IMR-90 (cell line): ENCODE results near the gene AKR1C4. TPM values are rescaled to one million over a fixed set of nuclear protein-coding genes. Genes with fewer than 3 reads are reported as not detected.

Experiments used
- ATAC-seq: fragments of 200-7000 bp; cut with Tn5 transposase; 2 replicates; pipeline ENCODE4 v1.9.1; 2020; ENCODE audit warnings: low read depth, mild to moderate bottlenecking, moderate library complexity
- BruUV-seq: library from RNA; stranded (reverse); fragments of 400-500 nt; replicated peaks from 2 replicates; lab custom pipeline; 2021; lab: Mats Ljungman, UMichigan
- CTCF ChIA-PET: fragments of 300-600 bp; formaldehyde crosslinking; extraction: SDS; loops from one replicate; lab custom pipeline; 2021; ENCODE audit warnings: antibody characterized with exemption; lab: Yijun Ruan, JAX
- POLR2A ChIA-PET: fragments of 300-600 bp; sonication (Branson Sonifier 250); formaldehyde crosslinking; loops from one replicate; lab custom pipeline; 2022; ENCODE audit warnings: antibody characterized with exemption; ENCODE audit not compliant: unreplicated experiment; lab: Charles Lee
- DNase-seq: peaks from one replicate; pipeline ENCODE4 v3.0.0; 2013
- H2AFZ ChIP-seq: replicated peaks from 2 replicates; pipeline ENCODE3; 2013; ENCODE audit warnings: low read length, mild to moderate bottlenecking; ENCODE audit not compliant: poor library complexity
- H2AK5ac ChIP-seq: 2 replicates; pipeline ENCODE4 v1.6.1; 2013; ENCODE audit warnings: low read depth, low read length, inconsistent platforms
- H2AK9ac ChIP-seq: replicated peaks from 2 replicates; pipeline ENCODE3; 2013; ENCODE audit warnings: mild to moderate bottlenecking, low read depth, low read length, moderate library complexity; ENCODE audit not compliant: poor library complexity
- H2BK120ac ChIP-seq: 2 replicates; pipeline ENCODE4 v1.6.1; 2013; ENCODE audit warnings: low read depth, low read length, inconsistent platforms
- H2BK15ac ChIP-seq: 3 replicates; pipeline ENCODE4 v1.6.1; 2013; ENCODE audit warnings: low read depth, low read length, inconsistent platforms
- H2BK20ac ChIP-seq: 2 replicates; pipeline ENCODE4 v1.6.1; 2013; ENCODE audit warnings: low read depth, mild to moderate bottlenecking, inconsistent platforms, low read length, moderate library complexity
- H2BK5ac ChIP-seq: 2 replicates; pipeline ENCODE4 v1.6.1; 2013; ENCODE audit warnings: mild to moderate bottlenecking, low read depth, low read length, inconsistent platforms; ENCODE audit not compliant: poor library complexity, severe bottlenecking
- H3K14ac ChIP-seq: replicated peaks from 2 replicates; pipeline ENCODE4 v1.6.1; 2013; ENCODE audit warnings: low read depth, low read length, inconsistent platforms
- H3K18ac ChIP-seq: 2 replicates; pipeline ENCODE4 v1.6.1; 2013; ENCODE audit warnings: low read depth, low read length, control low read depth
- H3K23ac ChIP-seq: 2 replicates; pipeline ENCODE4 v1.6.1; 2013; ENCODE audit warnings: low read depth, low read length, inconsistent platforms
- H3K27ac ChIP-seq: 2 replicates; pipeline ENCODE4 v1.5.1; 2013; ENCODE audit warnings: mild to moderate bottlenecking, control low read depth, low read length; ENCODE audit not compliant: insufficient read depth
- H3K27me3 ChIP-seq: 2 replicates; pipeline ENCODE4 v1.6.1; 2013; ENCODE audit warnings: low read length; ENCODE audit not compliant: control insufficient read depth, insufficient read depth
- H3K36me3 ChIP-seq: 2 replicates; pipeline ENCODE4 v1.6.1; 2013; ENCODE audit warnings: low read length, mixed read lengths; ENCODE audit not compliant: control insufficient read depth, insufficient read depth
- H3K4ac ChIP-seq: 2 replicates; pipeline ENCODE4 v1.6.1; 2013; ENCODE audit warnings: low read depth, low read length, inconsistent platforms
- H3K4me1 ChIP-seq: 2 replicates; pipeline ENCODE4 v1.6.1; 2013; ENCODE audit warnings: low read length, mixed read lengths; ENCODE audit not compliant: control insufficient read depth, insufficient read depth
- H3K4me2 ChIP-seq: 2 replicates; pipeline ENCODE4 v1.6.1; 2013; ENCODE audit warnings: low read depth, mild to moderate bottlenecking, control low read depth, low read length, moderate library complexity
- H3K4me3 ChIP-seq: 2 replicates; pipeline ENCODE4 v1.5.1; 2013; ENCODE audit warnings: low read depth, mild to moderate bottlenecking, control low read depth, low read length, moderate library complexity; ENCODE audit not compliant: insufficient read depth
- H3K56ac ChIP-seq: 2 replicates; pipeline ENCODE4 v1.6.1; 2013; ENCODE audit warnings: low read length, inconsistent platforms; ENCODE audit not compliant: insufficient read depth; ENCODE audit errors: extremely low read depth
- H3K79me1 ChIP-seq, 2 experiments: 2 replicates each; pipeline ENCODE4 v1.6.1; 2013; ENCODE audit warnings: low read length in 2 of 2, inconsistent platforms in 1 of 2, low read depth in 1 of 2
- H3K9ac ChIP-seq: 2 replicates; pipeline ENCODE4 v1.6.1; 2013; ENCODE audit warnings: low read depth, low read length, control low read depth
- H3K9me1 ChIP-seq: 2 replicates; pipeline ENCODE4 v1.6.1; 2013; ENCODE audit warnings: low read length, inconsistent platforms; ENCODE audit not compliant: insufficient read depth
- H3K9me3 ChIP-seq: 2 replicates; pipeline ENCODE4 v1.6.1; 2013; ENCODE audit warnings: low read length; ENCODE audit not compliant: control insufficient read depth, insufficient read depth
- H4K20me1 ChIP-seq: 2 replicates; pipeline ENCODE4 v1.6.1; 2013; ENCODE audit warnings: low read length, inconsistent platforms; ENCODE audit not compliant: insufficient read depth
- H4K5ac ChIP-seq: 2 replicates; pipeline ENCODE4 v1.6.1; 2013; ENCODE audit warnings: mild to moderate bottlenecking, low read depth, low read length, control low read depth
- H4K8ac ChIP-seq, 2 experiments: 2 replicates each; pipeline ENCODE4 v1.6.1; 2013; ENCODE audit warnings: low read depth in 2 of 2, low read length in 2 of 2, control low read depth in 1 of 2, inconsistent platforms in 1 of 2
- H4K91ac ChIP-seq: 2 replicates; pipeline ENCODE4 v1.6.1; 2013; ENCODE audit warnings: low read depth, low read length, inconsistent platforms; ENCODE audit not compliant: insufficient read depth
- BHLHE40 ChIP-seq: fragments of 150-350 bp; IDR thresholded peaks from 2 replicates; pipeline ENCODE4 v1.6.1; 2016; ENCODE audit warnings: mild to moderate bottlenecking, low read depth, low read length
- CEBPB ChIP-seq: IDR thresholded peaks from 2 replicates; pipeline ENCODE4 v1.6.1; 2012; ENCODE audit warnings: low read depth, low read length, improper control_type of control experiment
- CHD1 ChIP-seq: IDR thresholded peaks from 2 replicates; pipeline ENCODE4 v1.6.1; 2012; ENCODE audit warnings: low read depth, low read length, improper control_type of control experiment
- ELK1 ChIP-seq: fragments of 150-350 bp; IDR thresholded peaks from 2 replicates; pipeline ENCODE4 v1.6.1; 2016; ENCODE audit warnings: low read depth, mild to moderate bottlenecking, low read length, moderate library complexity, borderline replicate concordance
- FOS ChIP-seq: fragments of 150-350 bp; IDR thresholded peaks from 2 replicates; pipeline ENCODE4 v1.6.1; 2016; ENCODE audit warnings: low read depth, low read length
- MAFK ChIP-seq: IDR thresholded peaks from 2 replicates; pipeline ENCODE4 v1.6.1; 2012; ENCODE audit warnings: low read depth, low read length, improper control_type of control experiment
- MAZ ChIP-seq: IDR thresholded peaks from 2 replicates; pipeline ENCODE4 v1.6.1; 2012; ENCODE audit warnings: low read depth, mild to moderate bottlenecking, low read length, improper control_type of control experiment, moderate library complexity, borderline replicate concordance
- MXI1 ChIP-seq: IDR thresholded peaks from 2 replicates; pipeline ENCODE4 v1.6.1; 2012; ENCODE audit warnings: low read depth, mild to moderate bottlenecking, low read length, moderate library complexity, borderline replicate concordance
- NFE2L2 ChIP-seq: fragments of 150-350 bp; IDR thresholded peaks from 2 replicates; pipeline ENCODE4 v1.6.1; 2016; ENCODE audit warnings: low read depth, mild to moderate bottlenecking, low read length
- POLR2A ChIP-seq: IDR thresholded peaks from 2 replicates; pipeline ENCODE4 v1.6.1; 2012; ENCODE audit warnings: mild to moderate bottlenecking, low read depth, low read length
- RAD21 ChIP-seq: IDR thresholded peaks from 2 replicates; pipeline ENCODE4 v1.6.1; 2012; ENCODE audit warnings: low read length, improper control_type of control experiment
- RCOR1 ChIP-seq: IDR thresholded peaks from 2 replicates; pipeline ENCODE4 v1.6.1; 2012; ENCODE audit warnings: mild to moderate bottlenecking, low read length, improper control_type of control experiment; ENCODE audit not compliant: insufficient replicate concordance
- RFX5 ChIP-seq: IDR thresholded peaks from 2 replicates; pipeline ENCODE4 v1.8.0; 2012; ENCODE audit warnings: low read depth, mild to moderate bottlenecking, low read length, moderate library complexity
- SMC3 ChIP-seq: fragments of 150-350 bp; IDR thresholded peaks from 2 replicates; pipeline ENCODE4 v1.6.1; 2016; ENCODE audit warnings: low read depth, mild to moderate bottlenecking, antibody characterized with exemption, low read length, moderate library complexity
- WGBS, 2 experiments: methylation state at CpG; one replicate each; pipeline versions ENCODE4 v1.1.5 to v1.1.7; 2013; ENCODE audit warnings: missing lambda C conversion rate in 2 of 2; ENCODE audit not compliant: insufficient read length in 1 of 2; ENCODE audit errors: extremely low coverage in 2 of 2; 5-methylcytosine and 5-hydroxymethylcytosine counted together
- dilution Hi-C: fragments of 300-500 bp; cut with HindIII; formaldehyde crosslinking; loops from one replicate; pipeline ENCODE4 v1.14.3; 2018; ENCODE audit warnings: low sequenced_read_pairs; ENCODE audit not compliant: unreplicated experiment
- in situ Hi-C: fragments of 300-500 bp; cut with MboI; formaldehyde crosslinking; loops from 3 replicates; pipeline ENCODE4 v1.14.3; 2019; ENCODE audit warnings: low sequenced_read_pairs, inconsistent platforms, mixed read lengths
- intact Hi-C: fragments of 100-400 bp; cut with micrococcal nuclease; formaldehyde crosslinking; loops from 2 replicates; pipeline ENCODE4 v1.10.0; 2022
- polyA plus RNA-seq, 3 experiments: library from polyadenylated mRNA; depleted of rRNA; stranded (reverse); fragments of >200 nt; gene quantifications; 2 replicates each; pipeline ENCODE4 v1.2.3, GENCODE V29; 2012; ENCODE audit warnings: low replicate concordance in 1 of 3
- total RNA-seq: library from RNA; depleted of rRNA; stranded (reverse); fragments of >200 nt; gene quantifications from 2 replicates; pipeline ENCODE4 v1.2.3, GENCODE V29; 2012
- TF ChIP-seq, protein P1 (sequence below): conservative IDR thresholded peaks from 2 replicates; pipeline ENCODE4 v1.5.1; 2012; ENCODE audit warnings: mild to moderate bottlenecking, low read depth, low read length, improper control_type of control experiment
- TF ChIP-seq, protein P2 (sequence below): fragments of 150-350 bp; IDR thresholded peaks from 2 replicates; pipeline ENCODE4 v1.6.1; 2017; ENCODE audit warnings: mild to moderate bottlenecking, antibody characterized with exemption, low read length, low read depth

Gene AKR1C4
- total and polyA plus RNA-seq, 2 of the 4 experiments (the other 2 are of a cell fraction), result not detected

DNA sequence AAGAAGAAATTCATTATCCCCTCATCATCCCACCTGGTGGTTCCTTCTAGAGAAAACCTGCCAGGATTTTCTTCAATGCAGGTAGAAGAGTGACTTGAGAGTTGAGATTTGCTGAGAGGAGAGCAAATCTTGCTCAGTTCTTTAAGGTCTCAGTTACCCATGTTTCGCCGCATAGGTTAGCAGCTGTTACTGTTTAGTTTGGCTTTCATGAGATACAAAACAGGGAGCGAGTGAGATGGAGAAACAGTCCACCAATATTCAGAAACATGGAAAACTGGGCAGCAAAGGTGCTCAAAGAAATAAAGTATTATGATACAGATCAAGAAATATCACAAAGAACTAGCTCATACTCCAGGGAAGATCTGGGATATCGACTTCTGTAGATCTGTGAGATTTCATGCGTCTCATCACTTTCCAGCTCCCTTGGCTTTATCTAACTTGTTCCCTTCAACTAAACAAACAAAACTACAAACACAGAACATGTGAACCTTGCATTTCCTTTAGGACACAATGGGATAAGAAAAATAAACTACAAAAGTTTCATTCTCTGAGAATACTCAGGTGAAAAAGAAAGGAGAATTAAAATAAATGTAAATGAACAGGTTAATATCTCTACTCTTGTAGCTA is 63.4 kb downstream of the AKR1C4 start:
- H4K8ac ChIP-seq, result no peak overlapping the region
- no peak overlapping the region for H3K27ac ChIP-seq
- no peak overlapping the region for H2AK5ac ChIP-seq
- H3K18ac ChIP-seq, result no peak overlapping the region
- H4K20me1 ChIP-seq, result no peaks in the 10 kb centered on the region
- TF ChIP-seq, protein P1, sequence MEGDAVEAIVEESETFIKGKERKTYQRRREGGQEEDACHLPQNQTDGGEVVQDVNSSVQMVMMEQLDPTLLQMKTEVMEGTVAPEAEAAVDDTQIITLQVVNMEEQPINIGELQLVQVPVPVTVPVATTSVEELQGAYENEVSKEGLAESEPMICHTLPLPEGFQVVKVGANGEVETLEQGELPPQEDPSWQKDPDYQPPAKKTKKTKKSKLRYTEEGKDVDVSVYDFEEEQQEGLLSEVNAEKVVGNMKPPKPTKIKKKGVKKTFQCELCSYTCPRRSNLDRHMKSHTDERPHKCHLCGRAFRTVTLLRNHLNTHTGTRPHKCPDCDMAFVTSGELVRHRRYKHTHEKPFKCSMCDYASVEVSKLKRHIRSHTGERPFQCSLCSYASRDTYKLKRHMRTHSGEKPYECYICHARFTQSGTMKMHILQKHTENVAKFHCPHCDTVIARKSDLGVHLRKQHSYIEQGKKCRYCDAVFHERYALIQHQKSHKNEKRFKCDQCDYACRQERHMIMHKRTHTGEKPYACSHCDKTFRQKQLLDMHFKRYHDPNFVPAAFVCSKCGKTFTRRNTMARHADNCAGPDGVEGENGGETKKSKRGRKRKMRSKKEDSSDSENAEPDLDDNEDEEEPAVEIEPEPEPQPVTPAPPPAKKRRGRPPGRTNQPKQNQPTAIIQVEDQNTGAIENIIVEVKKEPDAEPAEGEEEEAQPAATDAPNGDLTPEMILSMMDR, result no peak
- TF ChIP-seq BHLHE40, result no peak
- no peak for TF ChIP-seq RCOR1
- no peak for TF ChIP-seq NFE2L2
- TF ChIP-seq CHD1, result no peak
- no peak for TF ChIP-seq RFX5
- TF ChIP-seq, protein P2, sequence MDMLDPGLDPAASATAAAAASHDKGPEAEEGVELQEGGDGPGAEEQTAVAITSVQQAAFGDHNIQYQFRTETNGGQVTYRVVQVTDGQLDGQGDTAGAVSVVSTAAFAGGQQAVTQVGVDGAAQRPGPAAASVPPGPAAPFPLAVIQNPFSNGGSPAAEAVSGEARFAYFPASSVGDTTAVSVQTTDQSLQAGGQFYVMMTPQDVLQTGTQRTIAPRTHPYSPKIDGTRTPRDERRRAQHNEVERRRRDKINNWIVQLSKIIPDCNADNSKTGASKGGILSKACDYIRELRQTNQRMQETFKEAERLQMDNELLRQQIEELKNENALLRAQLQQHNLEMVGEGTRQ, result no peak
- TF ChIP-seq FOS, result no peak
- TF ChIP-seq ELK1, result no peak
- TF ChIP-seq MAFK, result no peak
- no peak for TF ChIP-seq RAD21
- TF ChIP-seq CEBPB, result no peak
- TF ChIP-seq MXI1, result no peak
- TF ChIP-seq MAZ, result no peak
- no peak for TF ChIP-seq POLR2A
- TF ChIP-seq SMC3, result no peak
- no peak overlapping the region for H3K4me3 ChIP-seq
- H2BK20ac ChIP-seq, result no peak overlapping the region
- H3K23ac ChIP-seq, result no peak overlapping the region
- no peaks in the 10 kb centered on the region for H3K9me1 ChIP-seq
- DNase-seq (no peak), ATAC-seq (no peak)
- H4K5ac ChIP-seq, result no peak overlapping the region
- H2AFZ ChIP-seq, result no peak overlapping the region
- H3K79me1 ChIP-seq, result no peaks in the 10 kb centered on the region
- no peak overlapping the region for H3K56ac ChIP-seq
- no peaks in the 10 kb centered on the region for H3K9me3 ChIP-seq
- no peaks in the 10 kb centered on the region for H3K4me1 ChIP-seq
- no peak overlapping the region for H3K14ac ChIP-seq
- H3K9ac ChIP-seq, result no peak overlapping the region
- no peaks in the 10 kb centered on the region for H3K36me3 ChIP-seq
- H3K27me3 ChIP-seq, result no peaks in the 10 kb centered on the region
- no peak overlapping the region for H2BK15ac ChIP-seq
- no peak overlapping the region for H2AK9ac ChIP-seq
- H4K91ac ChIP-seq, result no peak overlapping the region
- CTCF ChIA-PET, result no interaction called here
- no CpG with 5 or more reads among the region's 5 CpGs for WGBS, 2 experiments
- H2BK5ac ChIP-seq, result no peak overlapping the region
- in situ Hi-C loops, result no loop called here
- POLR2A ChIA-PET, result no interaction called here
- H2BK120ac ChIP-seq, result no peak overlapping the region
- BruUV-seq, result no TSS peak
- intact Hi-C loops, result no loop called here
- dilution Hi-C loops, result no loop called here
- no peak overlapping the region for H3K4ac ChIP-seq
- H3K4me2 ChIP-seq, result no peak overlapping the region
